Measurements from ENCODE around the gene MAP3K1.

MAP3K1 gene

GRCh38 chr5:56815658-56816545 is 553 bp downstream of the MAP3K1 start:
- H3K27ac ChIP-seq = peak overlapping the region; percentile 85
- peak overlapping the region; percentile 50 for H2AFZ ChIP-seq (ENCODE audit: low read depth)
- H3K4me3 ChIP-seq (IDR thresholded peaks at IDR 0.05; ENCODE audit: insufficient read depth, low read depth, low read length) = peak overlapping the region; percentile 27
- H3K4me1 ChIP-seq (ENCODE audit: low read depth, poor library complexity, severe bottlenecking) = peaks cover 51% of the 10 kb centered on the region
- no peak for TF ChIP-seq CTCF (conservative IDR thresholded peaks at IDR 0.05; ENCODE audit: low read depth, low read length)
- H3K27me3 ChIP-seq (ENCODE audit: insufficient read depth, low read depth) = no peaks in the 10 kb centered on the region
- H3K9ac ChIP-seq = peak overlapping the region; percentile 80
- H3K79me2 ChIP-seq (ENCODE audit: insufficient read depth, low read depth) = peaks cover 50% of the 10 kb centered on the region
- H4K20me1 ChIP-seq (ENCODE audit: insufficient read depth) = no peaks in the 10 kb centered on the region
- no peaks in the 10 kb centered on the region for H3K36me3 ChIP-seq (ENCODE audit: insufficient read depth)
- peak overlapping the region; percentile 56; the same call in 1 of the 2 replicates for H3K4me2 ChIP-seq

GRCh38 chr5:56816546-56817081 is 1.3 kb downstream of the MAP3K1 start:
- Histone ChIP-seq H3K9ac (peak overlapping the region; percentile 80), H3K4me1 (ENCODE audit: low read depth, poor library complexity, severe bottlenecking) (peaks cover 54% of the 10 kb centered on the region), H3K27ac (peak overlapping the region; percentile 85), H3K4me2 (peak overlapping the region; percentile 56), H3K27me3 (ENCODE audit: insufficient read depth, low read depth) (no peaks in the 10 kb centered on the region), H3K4me3 (IDR thresholded peaks at IDR 0.05; ENCODE audit: insufficient read depth, low read depth, low read length) (peak overlapping the region; percentile 27), H2AFZ (ENCODE audit: low read depth) (peak overlapping the region; percentile 50), H3K36me3 (ENCODE audit: insufficient read depth) (no peaks in the 10 kb centered on the region), H4K20me1 (ENCODE audit: insufficient read depth) (peaks cover 7% of the 10 kb centered on the region; the same call in 1 of the 2 replicates), H3K79me2 (ENCODE audit: insufficient read depth, low read depth) (peaks cover 57% of the 10 kb centered on the region)
- 0 out of 2 replicates have a peak, but pooled peaks have one; percentile 20 for TF ChIP-seq CTCF (conservative IDR thresholded peaks at IDR 0.05; ENCODE audit: low read depth, low read length)

GRCh38 chr5:56817263-56818014 is 2.1 kb downstream of the MAP3K1 start:
- H3K79me2 ChIP-seq (ENCODE audit: insufficient read depth, low read depth) = peaks cover 65% of the 10 kb centered on the region
- peaks cover 45% of the 10 kb centered on the region for H3K4me1 ChIP-seq (ENCODE audit: low read depth, poor library complexity, severe bottlenecking)
- no peak for TF ChIP-seq CTCF (conservative IDR thresholded peaks at IDR 0.05; ENCODE audit: low read depth, low read length)
- H3K9ac ChIP-seq = peak overlapping the region; percentile 80
- peaks cover 9% of the 10 kb centered on the region for H4K20me1 ChIP-seq (ENCODE audit: insufficient read depth)
- peak overlapping the region; percentile 85 for H3K27ac ChIP-seq
- peak overlapping the region; percentile 56 for H3K4me2 ChIP-seq
- peak overlapping the region; percentile 50 for H2AFZ ChIP-seq (ENCODE audit: low read depth)
- peak overlapping the region; percentile 20 for H3K4me3 ChIP-seq (IDR thresholded peaks at IDR 0.05; ENCODE audit: insufficient read depth, low read depth, low read length)
- H3K36me3 ChIP-seq (ENCODE audit: insufficient read depth) = no peaks in the 10 kb centered on the region
- no peaks in the 10 kb centered on the region for H3K27me3 ChIP-seq (ENCODE audit: insufficient read depth, low read depth)

- Histone ChIP-seq H3K79me2 (ENCODE audit: insufficient read depth, low read depth) (peaks cover 76% of the 10 kb centered on the region), H2AFZ (ENCODE audit: low read depth) (no peak overlapping the region), H3K4me3 (IDR thresholded peaks at IDR 0.05; ENCODE audit: insufficient read depth, low read depth, low read length) (no peak overlapping the region), H3K4me2 (peak overlapping the region; percentile 56), H3K4me1 (ENCODE audit: low read depth, poor library complexity, severe bottlenecking) (peaks cover 44% of the 10 kb centered on the region), H3K27ac (no peak overlapping the region), H3K9ac (no peak overlapping the region), H3K36me3 (ENCODE audit: insufficient read depth) (no peaks in the 10 kb centered on the region), H4K20me1 (ENCODE audit: insufficient read depth) (peaks cover 9% of the 10 kb centered on the region), H3K27me3 (ENCODE audit: insufficient read depth, low read depth) (no peaks in the 10 kb centered on the region)
- TF ChIP-seq CTCF (conservative IDR thresholded peaks at IDR 0.05; ENCODE audit: low read depth, low read length) = no peak
Observed at GRCh38 chr5:56818450-56819037, 3.2 kb downstream of the MAP3K1 start.
